ENCODE results near the gene FBLN2. TPM values are rescaled to one million over a fixed set of nuclear protein-coding genes. Genes with fewer than 3 reads are reported as not detected.

The FBLN2 gene
- total RNA-seq, 1 experiment from 2014 or later: 0.11 TPM

DNA sequence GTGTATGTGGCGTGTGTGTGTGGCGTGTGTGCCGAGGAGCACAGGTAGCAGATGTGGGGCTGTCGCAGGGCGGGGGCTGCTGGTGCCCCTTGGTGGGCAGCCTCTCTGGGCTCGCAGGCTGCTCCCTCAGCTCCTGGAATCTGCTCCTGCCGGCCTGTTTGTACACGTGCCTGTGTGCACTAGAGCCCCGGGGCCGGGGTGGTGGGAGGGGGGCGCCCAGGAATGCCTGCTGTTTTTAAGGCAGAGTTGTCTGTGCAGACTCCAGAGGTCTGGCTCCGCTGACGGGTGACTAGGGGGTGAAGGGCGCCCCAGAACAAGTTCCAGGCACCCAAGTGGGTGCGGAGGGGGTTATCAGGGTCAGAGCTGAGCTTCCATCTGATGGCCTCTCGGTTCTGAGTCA lies 112.2 kb downstream of the FBLN2 start:
- H3K9me2 ChIP-seq (replicated peaks; ENCODE audit: low read length): no peaks in the 10 kb centered on the region
- H3K4me3 ChIP-seq (ENCODE audit: low read length): no peak overlapping the region
- no peak overlapping the region for H3K4me2 ChIP-seq (ENCODE audit: low read length)
- POLR2A ChIA-PET (ENCODE audit: unreplicated experiment): no interaction called here
- H3K36me3 ChIP-seq (ENCODE audit: low read depth, low read length): no peaks in the 10 kb centered on the region
- CTCF ChIA-PET: no interaction called here
- H3K79me2 ChIP-seq (ENCODE audit: low read length): no peaks in the 10 kb centered on the region
- no peaks in the 10 kb centered on the region for H3K9me3 ChIP-seq (ENCODE audit: low read length)
- H3F3A ChIP-seq (ENCODE audit: low read length, unreplicated experiment): no peaks in the 10 kb centered on the region
- no peaks in the 10 kb centered on the region for H3K4me1 ChIP-seq (ENCODE audit: insufficient read depth, low read length)
- no peak overlapping the region for H2AFZ ChIP-seq (ENCODE audit: low read length)
- BruUV-seq (replicated peaks): no TSS peak
- DNase-seq (no peak), ATAC-seq (no peak)
- no peaks in the 10 kb centered on the region for H4K20me1 ChIP-seq (ENCODE audit: low read length)
- H3K9ac ChIP-seq (ENCODE audit: low read length): no peak overlapping the region
- intact Hi-C loops (cut with micrococcal nuclease): no loop called here
- H3K27ac ChIP-seq (ENCODE audit: low read length): no peak overlapping the region
- no peaks in the 10 kb centered on the region for H3K27me3 ChIP-seq (ENCODE audit: low read length)
- TF ChIP-seq EZH2phosphoT487 (IDR thresholded peaks at IDR 0.05; ENCODE audit: borderline replicate concordance, low read length) (no peak), EZH2 (IDR thresholded peaks at IDR 0.05; ENCODE audit: low read length, unreplicated experiment) (no peak)
- TF ChIP-seq, protein P1, sequence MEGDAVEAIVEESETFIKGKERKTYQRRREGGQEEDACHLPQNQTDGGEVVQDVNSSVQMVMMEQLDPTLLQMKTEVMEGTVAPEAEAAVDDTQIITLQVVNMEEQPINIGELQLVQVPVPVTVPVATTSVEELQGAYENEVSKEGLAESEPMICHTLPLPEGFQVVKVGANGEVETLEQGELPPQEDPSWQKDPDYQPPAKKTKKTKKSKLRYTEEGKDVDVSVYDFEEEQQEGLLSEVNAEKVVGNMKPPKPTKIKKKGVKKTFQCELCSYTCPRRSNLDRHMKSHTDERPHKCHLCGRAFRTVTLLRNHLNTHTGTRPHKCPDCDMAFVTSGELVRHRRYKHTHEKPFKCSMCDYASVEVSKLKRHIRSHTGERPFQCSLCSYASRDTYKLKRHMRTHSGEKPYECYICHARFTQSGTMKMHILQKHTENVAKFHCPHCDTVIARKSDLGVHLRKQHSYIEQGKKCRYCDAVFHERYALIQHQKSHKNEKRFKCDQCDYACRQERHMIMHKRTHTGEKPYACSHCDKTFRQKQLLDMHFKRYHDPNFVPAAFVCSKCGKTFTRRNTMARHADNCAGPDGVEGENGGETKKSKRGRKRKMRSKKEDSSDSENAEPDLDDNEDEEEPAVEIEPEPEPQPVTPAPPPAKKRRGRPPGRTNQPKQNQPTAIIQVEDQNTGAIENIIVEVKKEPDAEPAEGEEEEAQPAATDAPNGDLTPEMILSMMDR (conservative IDR thresholded peaks at IDR 0.05; ENCODE audit: low read depth, low read length): no peak

DNA sequence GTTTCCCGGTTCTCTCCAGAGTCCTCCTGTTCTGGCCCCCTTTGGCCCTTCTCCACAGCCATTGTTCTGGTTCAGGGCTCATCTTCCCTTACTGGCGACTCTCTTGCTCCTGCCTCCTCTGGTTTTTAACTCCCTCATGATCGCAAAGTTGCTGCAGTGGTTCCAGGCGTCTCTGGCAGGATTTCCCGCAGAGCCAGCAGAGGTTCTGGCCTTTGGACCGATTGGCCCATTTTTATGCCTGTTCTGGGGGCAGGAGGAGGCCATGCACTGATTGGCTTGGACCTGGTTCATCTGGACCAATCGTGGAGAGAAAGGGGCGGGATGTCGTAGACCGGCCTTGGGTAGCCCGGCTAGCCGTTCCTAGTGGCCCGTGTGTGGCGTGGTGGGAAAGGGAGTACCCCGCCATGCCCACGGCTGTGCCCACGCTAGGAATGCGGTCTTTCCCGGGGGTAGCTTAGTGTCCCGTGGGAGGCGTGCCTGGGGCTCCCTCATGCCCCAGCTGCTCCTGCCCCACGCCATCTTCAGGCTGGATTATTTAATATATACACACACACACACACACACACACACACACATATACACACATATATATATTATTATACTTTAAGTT lies 113.4 kb downstream of the FBLN2 start:
- no peak overlapping the region for H3K4me2 ChIP-seq (ENCODE audit: low read length)
- no peak for DNase-seq
- no peak for ATAC-seq
- TF ChIP-seq EZH2 (IDR thresholded peaks at IDR 0.05; ENCODE audit: low read length, unreplicated experiment): no peak
- ChIA-PET CTCF (no interaction called here), POLR2A (ENCODE audit: unreplicated experiment) (no interaction called here)
- no peak overlapping the region for H3K9ac ChIP-seq (ENCODE audit: low read length)
- H3F3A ChIP-seq (ENCODE audit: low read length, unreplicated experiment): no peaks in the 10 kb centered on the region
- BruUV-seq (replicated peaks): no TSS peak
- no peaks in the 10 kb centered on the region for H3K9me3 ChIP-seq (ENCODE audit: low read length)
- no peak overlapping the region for H2AFZ ChIP-seq (ENCODE audit: low read length)
- no peaks in the 10 kb centered on the region for H3K9me2 ChIP-seq (replicated peaks; ENCODE audit: low read length)
- H3K27ac ChIP-seq (ENCODE audit: low read length): no peak overlapping the region
- H3K36me3 ChIP-seq (ENCODE audit: low read depth, low read length): no peaks in the 10 kb centered on the region
- no peak overlapping the region for H3K4me3 ChIP-seq (ENCODE audit: low read length)
- H3K27me3 ChIP-seq (ENCODE audit: low read length): no peaks in the 10 kb centered on the region
- no peaks in the 10 kb centered on the region for H4K20me1 ChIP-seq (ENCODE audit: low read length)
- intact Hi-C loops (cut with micrococcal nuclease): no loop called here
- H3K79me2 ChIP-seq (ENCODE audit: low read length): no peaks in the 10 kb centered on the region
- no peaks in the 10 kb centered on the region for H3K4me1 ChIP-seq (ENCODE audit: insufficient read depth, low read length)

- H3K36me3 ChIP-seq (ENCODE audit: low read depth, low read length): no peaks in the 10 kb centered on the region
- H3K4me1 ChIP-seq (ENCODE audit: insufficient read depth, low read length): no peaks in the 10 kb centered on the region
- no peak for ATAC-seq
- H3K27ac ChIP-seq (ENCODE audit: low read length): no peak overlapping the region
- ChIA-PET CTCF (interaction anchor here (0.6 kb wide), 1 partner anchor 9 kb away, joined by 4 read pairs; no protein-coding TSS in a partner anchor), POLR2A (ENCODE audit: unreplicated experiment) (no interaction called here)
- intact Hi-C loops (cut with micrococcal nuclease): no loop called here
- no peaks in the 10 kb centered on the region for H3K9me3 ChIP-seq (ENCODE audit: low read length)
- no peaks in the 10 kb centered on the region for H3K27me3 ChIP-seq (ENCODE audit: low read length)
- no peak overlapping the region for H3K9ac ChIP-seq (ENCODE audit: low read length)
- H4K20me1 ChIP-seq (ENCODE audit: low read length): no peaks in the 10 kb centered on the region
- H3F3A ChIP-seq (ENCODE audit: low read length, unreplicated experiment): no peaks in the 10 kb centered on the region
- no peak overlapping the region for H2AFZ ChIP-seq (ENCODE audit: low read length)
- no peak overlapping the region for H3K4me2 ChIP-seq (ENCODE audit: low read length)
- no peaks in the 10 kb centered on the region for H3K79me2 ChIP-seq (ENCODE audit: low read length)
- TF ChIP-seq, protein P1 (conservative IDR thresholded peaks at IDR 0.05; ENCODE audit: low read depth, low read length): no peak
- TF ChIP-seq EZH2 (IDR thresholded peaks at IDR 0.05; ENCODE audit: low read length, unreplicated experiment) (no peak), EZH2phosphoT487 (IDR thresholded peaks at IDR 0.05; ENCODE audit: borderline replicate concordance, low read length) (no peak)
- no peak overlapping the region for H3K4me3 ChIP-seq (ENCODE audit: low read length)
- DNase-seq: no peak
- no peaks in the 10 kb centered on the region for H3K9me2 ChIP-seq (replicated peaks; ENCODE audit: low read length)
- no TSS peak for BruUV-seq (replicated peaks)
Measured at GRCh38 chr3:13663781-13664535, 115.0 kb downstream of the FBLN2 start.

All from PC-3 (cell line).